ENCODE data around the gene KRT9. TPM values are rescaled to one million over a fixed set of nuclear protein-coding genes. Genes with fewer than 3 reads are reported as not detected.

The KRT9 gene
- total and polyA plus RNA-seq, 10 of the 15 experiments (the other 5 are each of a cell fraction or from before 2014, with no cell fraction given), result not detected

- Histone ChIP-seq H3K9me3 (replicated peaks; ENCODE audit: control insufficient read depth, insufficient read depth, low read length) (no peaks in the 10 kb centered on the region), H3K27ac (ENCODE audit: control insufficient read depth, insufficient read depth) (no peak overlapping the region), H4K20me1 (ENCODE audit: control insufficient read depth, insufficient read depth) (no peaks in the 10 kb centered on the region), H3K79me2 (ENCODE audit: control insufficient read depth, insufficient read depth, low read length) (no peaks in the 10 kb centered on the region), H3K27me3 (replicated peaks in 1 of 2; ENCODE audit: control insufficient read depth in 2 of 2, insufficient read depth in 2 of 2, low read length in 1 of 2) (no peaks in the 10 kb centered on the region; a peak in 2 of 4 replicates), H3K9ac (ENCODE audit: control insufficient read depth, insufficient read depth, low read length) (no peak overlapping the region), H3K4me1 (ENCODE audit: control insufficient read depth, insufficient read depth, low read length) (no peaks in the 10 kb centered on the region), H3K36me3 (ENCODE audit: control insufficient read depth in 2 of 2, insufficient read depth in 2 of 2, low read length in 1 of 2) (no peaks in the 10 kb centered on the region), H3K4me3 (no peak overlapping the region), H2AFZ (ENCODE audit: control insufficient read depth, low read depth, low read length) (no peak overlapping the region), H3K4me2 (ENCODE audit: control insufficient read depth, insufficient read depth) (no peak overlapping the region)
- CTCF ChIA-PET, result interaction anchor here (0.7 to 1.1 kb wide), 4 partner anchors 27 to 97 kb away, joined by 3 read pairs; no protein-coding TSS in a partner anchor
- no TSS peak for BruUV-seq (replicated peaks)
- DNase-seq (ENCODE audit: low read depth, low spot score) (no peak), FAIRE-seq (no peak), ATAC-seq (no peak)
- POLR2A ChIA-PET, result no interaction called here
- WGBS (ENCODE audit: insufficient coverage, insufficient replicate concordance, low lambda C conversion rate, missing lambda C conversion rate), result 20% methylated on average over 4 of the region's 4 CpGs
- SMC1A ChIA-PET (ENCODE audit: uncharacterized antibody, unreplicated experiment), result interaction anchor here (0.9 kb wide), 1 partner anchor 81 kb away, joined by 3 read pairs; no protein-coding TSS in a partner anchor
- in situ Hi-C loops (cut with MboI) (no loop called here), intact Hi-C loops (cut with micrococcal nuclease; ENCODE audit: unreplicated experiment) (no loop called here)
- RAD21 ChIA-PET (ENCODE audit: unreplicated experiment), result no interaction called here
- TF ChIP-seq, protein P1, sequence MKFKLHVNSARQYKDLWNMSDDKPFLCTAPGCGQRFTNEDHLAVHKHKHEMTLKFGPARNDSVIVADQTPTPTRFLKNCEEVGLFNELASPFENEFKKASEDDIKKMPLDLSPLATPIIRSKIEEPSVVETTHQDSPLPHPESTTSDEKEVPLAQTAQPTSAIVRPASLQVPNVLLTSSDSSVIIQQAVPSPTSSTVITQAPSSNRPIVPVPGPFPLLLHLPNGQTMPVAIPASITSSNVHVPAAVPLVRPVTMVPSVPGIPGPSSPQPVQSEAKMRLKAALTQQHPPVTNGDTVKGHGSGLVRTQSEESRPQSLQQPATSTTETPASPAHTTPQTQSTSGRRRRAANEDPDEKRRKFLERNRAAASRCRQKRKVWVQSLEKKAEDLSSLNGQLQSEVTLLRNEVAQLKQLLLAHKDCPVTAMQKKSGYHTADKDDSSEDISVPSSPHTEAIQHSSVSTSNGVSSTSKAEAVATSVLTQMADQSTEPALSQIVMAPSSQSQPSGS (IDR thresholded peaks at IDR 0.05; ENCODE audit: low read length), result no peak
- no peak for TF ChIP-seq CHD1 (IDR thresholded peaks at IDR 0.05; ENCODE audit: low read depth, low read length)
- TF ChIP-seq NR2C2 (IDR thresholded peaks at IDR 0.05; ENCODE audit: borderline replicate concordance, control insufficient read depth, insufficient read length, low read depth), result no peak
- no peak for TF ChIP-seq JUND (IDR thresholded peaks at IDR 0.05; ENCODE audit: low read depth, low read length)
- no peak for TF ChIP-seq NR2F1 (conservative IDR thresholded peaks at IDR 0.05)
- TF ChIP-seq TCF3 (IDR thresholded peaks at IDR 0.05; ENCODE audit: borderline replicate concordance, insufficient read depth, low read depth, low read length), result no peak
- no peak for TF ChIP-seq ZNF207 (IDR thresholded peaks at IDR 0.05; ENCODE audit: borderline replicate concordance)
- TF ChIP-seq ZBTB33 (IDR thresholded peaks at IDR 0.05), result no peak
- TF ChIP-seq EP300 (IDR thresholded peaks at IDR 0.05; ENCODE audit: borderline replicate concordance in 1 of 2, control insufficient read depth in 1 of 2, low read depth in 2 of 2, low read length in 2 of 2), result no peak
- no peak for TF ChIP-seq EED (IDR thresholded peaks at IDR 0.05; ENCODE audit: low read depth)
- TF ChIP-seq, protein P2, sequence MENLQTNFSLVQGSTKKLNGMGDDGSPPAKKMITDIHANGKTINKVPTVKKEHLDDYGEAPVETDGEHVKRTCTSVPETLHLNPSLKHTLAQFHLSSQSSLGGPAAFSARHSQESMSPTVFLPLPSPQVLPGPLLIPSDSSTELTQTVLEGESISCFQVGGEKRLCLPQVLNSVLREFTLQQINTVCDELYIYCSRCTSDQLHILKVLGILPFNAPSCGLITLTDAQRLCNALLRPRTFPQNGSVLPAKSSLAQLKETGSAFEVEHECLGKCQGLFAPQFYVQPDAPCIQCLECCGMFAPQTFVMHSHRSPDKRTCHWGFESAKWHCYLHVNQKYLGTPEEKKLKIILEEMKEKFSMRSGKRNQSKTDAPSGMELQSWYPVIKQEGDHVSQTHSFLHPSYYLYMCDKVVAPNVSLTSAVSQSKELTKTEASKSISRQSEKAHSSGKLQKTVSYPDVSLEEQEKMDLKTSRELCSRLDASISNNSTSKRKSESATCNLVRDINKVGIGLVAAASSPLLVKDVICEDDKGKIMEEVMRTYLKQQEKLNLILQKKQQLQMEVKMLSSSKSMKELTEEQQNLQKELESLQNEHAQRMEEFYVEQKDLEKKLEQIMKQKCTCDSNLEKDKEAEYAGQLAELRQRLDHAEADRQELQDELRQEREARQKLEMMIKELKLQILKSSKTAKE (IDR thresholded peaks at IDR 0.05; ENCODE audit: low read depth, poor library complexity, severe bottlenecking), result no peak
- TF ChIP-seq NRF1 (conservative IDR thresholded peaks at IDR 0.05; ENCODE audit: low read depth, low read length), result no peak
- no peak for TF ChIP-seq CBX3 (IDR thresholded peaks at IDR 0.05; ENCODE audit: borderline replicate concordance, low read depth)
- no peak for TF ChIP-seq RB1 (IDR thresholded peaks at IDR 0.05; ENCODE audit: borderline replicate concordance)
- TF ChIP-seq, protein P3, sequence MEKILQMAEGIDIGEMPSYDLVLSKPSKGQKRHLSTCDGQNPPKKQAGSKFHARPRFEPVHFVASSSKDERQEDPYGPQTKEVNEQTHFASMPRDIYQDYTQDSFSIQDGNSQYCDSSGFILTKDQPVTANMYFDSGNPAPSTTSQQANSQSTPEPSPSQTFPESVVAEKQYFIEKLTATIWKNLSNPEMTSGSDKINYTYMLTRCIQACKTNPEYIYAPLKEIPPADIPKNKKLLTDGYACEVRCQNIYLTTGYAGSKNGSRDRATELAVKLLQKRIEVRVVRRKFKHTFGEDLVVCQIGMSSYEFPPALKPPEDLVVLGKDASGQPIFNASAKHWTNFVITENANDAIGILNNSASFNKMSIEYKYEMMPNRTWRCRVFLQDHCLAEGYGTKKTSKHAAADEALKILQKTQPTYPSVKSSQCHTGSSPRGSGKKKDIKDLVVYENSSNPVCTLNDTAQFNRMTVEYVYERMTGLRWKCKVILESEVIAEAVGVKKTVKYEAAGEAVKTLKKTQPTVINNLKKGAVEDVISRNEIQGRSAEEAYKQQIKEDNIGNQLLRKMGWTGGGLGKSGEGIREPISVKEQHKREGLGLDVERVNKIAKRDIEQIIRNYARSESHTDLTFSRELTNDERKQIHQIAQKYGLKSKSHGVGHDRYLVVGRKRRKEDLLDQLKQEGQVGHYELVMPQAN (conservative IDR thresholded peaks at IDR 0.05), result no peak
These were observed 9.7 kb upstream of the KRT9 start for GRCh38 chr17:41581366-41582060.
